Measurements from ENCODE around the gene HOOK2. TPM values are rescaled to one million over a fixed set of nuclear protein-coding genes. Genes with fewer than 3 reads are reported as not detected.

Gene HOOK2
- total RNA-seq, 3 donors from 2014 or later (not counting 1 experiment from before 2014, with no cell fraction given) = 13.3 to 15.3 (median 13.9) TPM

- TF ChIP-seq, protein P1, sequence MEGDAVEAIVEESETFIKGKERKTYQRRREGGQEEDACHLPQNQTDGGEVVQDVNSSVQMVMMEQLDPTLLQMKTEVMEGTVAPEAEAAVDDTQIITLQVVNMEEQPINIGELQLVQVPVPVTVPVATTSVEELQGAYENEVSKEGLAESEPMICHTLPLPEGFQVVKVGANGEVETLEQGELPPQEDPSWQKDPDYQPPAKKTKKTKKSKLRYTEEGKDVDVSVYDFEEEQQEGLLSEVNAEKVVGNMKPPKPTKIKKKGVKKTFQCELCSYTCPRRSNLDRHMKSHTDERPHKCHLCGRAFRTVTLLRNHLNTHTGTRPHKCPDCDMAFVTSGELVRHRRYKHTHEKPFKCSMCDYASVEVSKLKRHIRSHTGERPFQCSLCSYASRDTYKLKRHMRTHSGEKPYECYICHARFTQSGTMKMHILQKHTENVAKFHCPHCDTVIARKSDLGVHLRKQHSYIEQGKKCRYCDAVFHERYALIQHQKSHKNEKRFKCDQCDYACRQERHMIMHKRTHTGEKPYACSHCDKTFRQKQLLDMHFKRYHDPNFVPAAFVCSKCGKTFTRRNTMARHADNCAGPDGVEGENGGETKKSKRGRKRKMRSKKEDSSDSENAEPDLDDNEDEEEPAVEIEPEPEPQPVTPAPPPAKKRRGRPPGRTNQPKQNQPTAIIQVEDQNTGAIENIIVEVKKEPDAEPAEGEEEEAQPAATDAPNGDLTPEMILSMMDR (IDR thresholded peaks at IDR 0.05) = no peak
- peaks cover 0 to 6% of the 10 kb centered on the region in 2 donors for H3K4me1 Mint-ChIP-seq
- no peaks in the 10 kb centered on the region for H3K36me3 Mint-ChIP-seq
- WGBS (ENCODE audit: insufficient coverage) = 95% methylated on average over 11 of the region's 11 CpGs
- ATAC-seq (no peak), DNase-seq (no peak)
- H3K4me1 ChIP-seq (ENCODE audit: control insufficient read depth, insufficient read depth, low read length) = peaks cover 6% of the 10 kb centered on the region
- no peak overlapping the region for H3K4me3 ChIP-seq (ENCODE audit: low read length)
- H3K36me3 ChIP-seq (ENCODE audit: control insufficient read depth, insufficient read depth, low read length) = no peaks in the 10 kb centered on the region
- H3K9me3 Mint-ChIP-seq = no peaks in the 10 kb centered on the region
- no peaks in the 10 kb centered on the region for H3K27me3 ChIP-seq (ENCODE audit: control insufficient read depth, insufficient read depth, low read length)
- no peak overlapping the region for H3K4me3 Mint-ChIP-seq
- no peak overlapping the region for H3K27ac ChIP-seq (ENCODE audit: low read length)
- no peaks in the 10 kb centered on the region for H3K9me3 ChIP-seq (ENCODE audit: control insufficient read depth, insufficient read depth, low read length)
- no peak overlapping the region for H3K27ac Mint-ChIP-seq
- no peaks in the 10 kb centered on the region for H3K27me3 Mint-ChIP-seq (ENCODE audit: low read depth in 2 of 2)
- intact Hi-C loops (cut with micrococcal nuclease) = no loop called here
Observed at GRCh38 chr19:12767150-12767549, 8.2 kb downstream of the HOOK2 start.

- intact Hi-C loops (cut with micrococcal nuclease) = loop anchor here (1.0 kb wide), 2 partner anchors 30 to 81 kb away; no protein-coding TSS in a partner anchor
- Mint-ChIP-seq H3K4me1 (peaks cover 0 to 6% of the 10 kb centered on the region in 2 donors), H3K36me3 (no peaks in the 10 kb centered on the region), H3K4me3 (no peak overlapping the region), H3K27me3 (ENCODE audit: low read depth in 2 of 2) (no peaks in the 10 kb centered on the region), H3K27ac (no peak overlapping the region), H3K9me3 (no peaks in the 10 kb centered on the region)
- Histone ChIP-seq H3K9me3 (ENCODE audit: control insufficient read depth, insufficient read depth, low read length) (no peaks in the 10 kb centered on the region), H3K4me1 (ENCODE audit: control insufficient read depth, insufficient read depth, low read length) (peaks cover 6% of the 10 kb centered on the region), H3K4me3 (ENCODE audit: low read length) (no peak overlapping the region), H3K36me3 (ENCODE audit: control insufficient read depth, insufficient read depth, low read length) (no peaks in the 10 kb centered on the region), H3K27ac (ENCODE audit: low read length) (no peak overlapping the region), H3K27me3 (ENCODE audit: control insufficient read depth, insufficient read depth, low read length) (no peaks in the 10 kb centered on the region)
- TF ChIP-seq, protein P1 (IDR thresholded peaks at IDR 0.05) = peak; percentile 92
- ATAC-seq = peak; percentile 80 to 98 (median 94)
- peak; percentile 80 to 88 for DNase-seq
- 7% methylated on average over 30 of the region's 30 CpGs for WGBS (ENCODE audit: insufficient coverage)
Observed at GRCh38 chr19:12766051-12766521, 9.3 kb downstream of the HOOK2 start.

GRCh38 chr19:12764698-12765097, 10.7 kb downstream of the HOOK2 start:
- Mint-ChIP-seq H3K27ac (no peak overlapping the region), H3K4me3 (no peak overlapping the region), H3K27me3 (ENCODE audit: low read depth in 2 of 2) (no peaks in the 10 kb centered on the region), H3K36me3 (no peaks in the 10 kb centered on the region), H3K9me3 (no peaks in the 10 kb centered on the region), H3K4me1 (peaks cover 0 to 11% of the 10 kb centered on the region in 2 donors)
- no peak for DNase-seq
- intact Hi-C loops (cut with micrococcal nuclease) = no loop called here
- Histone ChIP-seq H3K9me3 (ENCODE audit: control insufficient read depth, insufficient read depth, low read length) (no peaks in the 10 kb centered on the region), H3K27ac (ENCODE audit: low read length) (no peak overlapping the region), H3K4me3 (ENCODE audit: low read length) (no peak overlapping the region), H3K4me1 (ENCODE audit: control insufficient read depth, insufficient read depth, low read length) (peaks cover 6% of the 10 kb centered on the region), H3K27me3 (ENCODE audit: control insufficient read depth, insufficient read depth, low read length) (no peaks in the 10 kb centered on the region), H3K36me3 (ENCODE audit: control insufficient read depth, insufficient read depth, low read length) (no peaks in the 10 kb centered on the region)
- 98% methylated on average over 16 of the region's 16 CpGs for WGBS (ENCODE audit: insufficient coverage)
- TF ChIP-seq, protein P1 (IDR thresholded peaks at IDR 0.05) = no peak
- ATAC-seq = no peak

GRCh38 chr19:12763100-12763499, 12.3 kb downstream of the HOOK2 start:
- Mint-ChIP-seq H3K27me3 (ENCODE audit: low read depth in 2 of 2) (peaks cover 0 to 3% of the 10 kb centered on the region in 2 donors), H3K36me3 (no peaks in the 10 kb centered on the region), H3K27ac (no peak overlapping the region), H3K4me3 (no peak overlapping the region), H3K9me3 (no peaks in the 10 kb centered on the region), H3K4me1 (peaks cover 0 to 11% of the 10 kb centered on the region in 2 donors)
- Histone ChIP-seq H3K4me1 (ENCODE audit: control insufficient read depth, insufficient read depth, low read length) (peaks cover 6% of the 10 kb centered on the region), H3K9me3 (ENCODE audit: control insufficient read depth, insufficient read depth, low read length) (no peaks in the 10 kb centered on the region), H3K36me3 (ENCODE audit: control insufficient read depth, insufficient read depth, low read length) (no peaks in the 10 kb centered on the region), H3K27me3 (ENCODE audit: control insufficient read depth, insufficient read depth, low read length) (no peaks in the 10 kb centered on the region), H3K4me3 (ENCODE audit: low read length) (no peak overlapping the region), H3K27ac (ENCODE audit: low read length) (no peak overlapping the region)
- over 99% methylated on average over 11 of the region's 11 CpGs for WGBS (ENCODE audit: insufficient coverage)
- DNase-seq = no peak
- ATAC-seq = no peak
- TF ChIP-seq, protein P1 (IDR thresholded peaks at IDR 0.05) = no peak
- intact Hi-C loops (cut with micrococcal nuclease) = no loop called here
